AG08395 (cell line): ENCODE results near the gene PARP1.
"Not testable (repeated sequence)": the region's sequence is repeated elsewhere in the genome, so short reads cannot be mapped to it uniquely, and the experiment has no call there.

Experiments used
- DNase-seq: peaks from one replicate; pipeline ENCODE4 v3.0.0; 2012; ENCODE audit warnings: mixed read lengths, low spot score

PARP1 gene

GRCh38 chr1:226350519-226350865 is 57.4 kb downstream of the PARP1 start:
- no peak for DNase-seq

DNA sequence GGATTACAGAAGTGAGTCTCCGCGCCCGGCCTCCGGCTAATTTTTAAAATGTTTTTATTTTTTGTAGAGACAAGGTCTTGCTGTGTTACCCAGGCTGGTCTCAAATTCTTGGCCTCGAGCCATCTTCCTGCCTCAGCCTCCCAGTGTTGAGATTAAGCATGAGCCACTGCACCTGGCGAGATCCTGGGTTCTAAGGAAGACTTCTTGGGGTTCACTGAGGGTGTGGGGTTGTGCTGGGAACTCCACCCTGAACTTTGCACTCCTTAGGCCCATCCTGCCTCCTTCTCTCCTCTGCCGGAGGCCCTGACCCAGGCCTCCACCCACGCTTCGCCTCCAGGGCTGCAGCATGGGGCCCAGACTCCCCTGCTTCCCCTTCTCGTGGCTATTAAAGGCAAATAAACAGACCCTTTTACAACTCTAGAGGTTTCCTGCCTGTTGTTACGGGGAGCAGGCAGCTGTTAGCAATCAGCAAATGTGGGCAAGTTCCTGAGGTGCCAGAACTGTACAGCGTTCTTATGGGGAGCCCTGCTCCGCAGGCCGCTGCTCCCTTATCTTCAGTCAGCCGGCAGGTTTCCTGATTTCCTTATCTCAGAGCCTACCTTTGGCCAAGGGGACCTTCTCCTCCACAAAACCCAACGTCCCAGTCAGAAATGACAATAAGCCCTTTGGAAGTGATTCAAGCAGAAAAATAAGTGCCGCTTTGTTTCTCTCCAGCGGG is 57.9 kb downstream of the PARP1 start:
- DNase-seq, result no peak

- no peak for DNase-seq
These were observed 58.8 kb downstream of the PARP1 start for GRCh38 chr1:226349081-226349480.

DNA sequence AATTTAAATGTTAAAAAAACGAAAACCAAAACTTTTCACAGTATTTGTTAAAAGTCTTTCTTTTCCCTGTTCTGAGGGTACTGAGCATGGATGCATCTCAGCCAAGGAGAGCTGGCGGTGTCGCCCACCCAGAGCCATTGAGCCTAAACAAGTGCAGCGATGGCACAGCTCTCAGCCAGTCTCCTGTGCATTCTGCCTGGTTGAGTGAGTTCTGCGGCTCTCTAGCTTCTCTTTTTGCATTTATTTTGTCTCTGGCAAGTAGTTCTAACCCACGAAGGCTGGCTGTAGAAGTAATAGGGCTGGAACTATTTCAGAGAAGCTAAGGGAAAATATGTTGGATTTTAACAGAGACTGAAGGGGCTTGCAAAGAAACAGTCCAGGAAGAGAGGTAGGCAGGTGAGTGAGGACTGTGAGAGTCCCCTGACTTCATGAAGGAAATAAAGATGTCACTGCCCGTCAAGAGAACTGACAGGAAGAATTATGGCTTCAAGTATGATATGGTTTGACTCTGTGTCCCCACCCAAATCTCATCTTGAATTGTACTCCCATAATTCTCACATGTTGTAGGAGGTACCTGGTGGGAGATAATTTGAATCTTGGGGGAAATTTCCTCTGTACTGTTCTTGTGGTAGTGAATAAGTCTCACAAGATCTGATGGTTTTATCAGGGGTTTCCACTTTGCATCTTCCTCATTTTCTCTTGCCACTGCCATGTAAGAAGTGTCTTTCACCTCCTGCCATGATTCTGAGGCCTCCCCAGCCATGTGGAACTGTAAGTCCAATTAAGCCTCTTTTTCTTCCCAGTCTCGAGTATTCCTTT is 63.2 kb downstream of the PARP1 start:
- no peak for DNase-seq

GRCh38 chr1:226342656-226343055 is 65.2 kb downstream of the PARP1 start:
- DNase-seq, result no peak

- not testable (repeated sequence) for DNase-seq
These were observed 67.8 kb downstream of the PARP1 start for GRCh38 chr1:226340111-226340510.

DNA sequence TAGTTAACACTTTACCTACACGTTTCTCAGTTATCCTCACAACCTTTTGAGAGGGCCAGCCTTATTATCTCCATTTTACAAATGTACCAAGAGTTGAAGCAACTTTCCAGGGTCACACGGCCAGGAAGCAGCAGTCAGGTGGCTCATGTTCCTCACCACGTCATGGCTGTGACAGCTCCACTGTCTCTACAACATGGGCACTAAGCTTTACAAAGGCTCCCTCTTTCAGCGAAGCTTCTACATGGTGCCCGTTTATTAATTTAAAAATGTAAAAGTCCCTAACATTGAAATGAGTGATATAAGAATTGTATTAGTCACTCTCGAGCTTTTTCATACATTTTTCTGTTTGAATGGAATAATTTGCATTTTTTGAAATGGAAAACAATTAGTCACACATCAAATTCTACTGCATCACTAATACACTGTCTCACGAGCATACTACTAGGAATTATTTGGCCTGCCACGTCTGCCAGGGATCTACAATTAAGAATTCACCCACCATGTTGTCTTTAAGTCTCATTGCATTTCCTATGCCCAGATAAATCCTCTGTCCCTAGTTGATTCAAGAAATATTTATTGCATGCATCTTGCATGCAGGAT is 70.5 kb downstream of the PARP1 start:
- no peak for DNase-seq

GRCh38 chr1:226335661-226336060 is 72.2 kb downstream of the PARP1 start:
- DNase-seq, result no peak

DNA sequence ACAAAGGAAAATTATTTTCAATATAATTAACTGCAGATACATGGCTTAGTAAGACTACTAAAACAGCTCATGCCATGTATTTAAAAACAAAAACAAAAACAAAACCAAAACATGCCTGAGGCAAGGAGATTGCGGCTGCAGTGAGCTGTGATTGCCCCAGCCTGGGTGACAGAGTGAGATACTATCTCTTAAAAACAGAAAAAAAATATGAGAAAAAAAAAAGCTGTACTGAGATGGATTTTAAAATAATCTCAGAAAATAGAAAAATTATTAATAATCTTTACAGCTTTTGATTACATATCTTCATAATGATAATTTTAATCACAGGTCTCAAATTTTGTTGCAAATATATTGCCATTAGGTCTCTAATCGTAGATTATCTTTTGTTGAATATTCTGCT is 74.9 kb downstream of the PARP1 start:
- DNase-seq, result no peak

DNA sequence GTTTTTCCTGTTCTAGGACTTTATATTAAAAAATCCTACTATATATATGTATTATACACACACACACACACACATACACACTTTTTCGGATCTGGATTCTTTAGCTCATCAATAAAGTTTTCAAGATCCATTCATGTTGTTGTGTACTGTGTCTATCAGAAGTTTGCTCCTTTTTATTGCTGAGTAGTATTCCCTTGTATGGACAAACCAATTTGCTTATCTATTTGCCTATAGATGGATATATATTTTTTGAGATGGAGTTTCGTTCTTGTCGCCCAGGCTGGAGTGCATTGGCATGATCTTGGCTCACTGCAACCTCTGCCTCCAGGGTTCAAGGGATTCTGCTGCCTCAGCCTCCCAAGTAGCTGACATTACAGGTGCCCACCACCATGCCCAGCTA is 78.7 kb downstream of the PARP1 start:
- no peak for DNase-seq

- DNase-seq, result no peak
These were observed 80.1 kb downstream of the PARP1 start for GRCh38 chr1:226327761-226328162.

DNA sequence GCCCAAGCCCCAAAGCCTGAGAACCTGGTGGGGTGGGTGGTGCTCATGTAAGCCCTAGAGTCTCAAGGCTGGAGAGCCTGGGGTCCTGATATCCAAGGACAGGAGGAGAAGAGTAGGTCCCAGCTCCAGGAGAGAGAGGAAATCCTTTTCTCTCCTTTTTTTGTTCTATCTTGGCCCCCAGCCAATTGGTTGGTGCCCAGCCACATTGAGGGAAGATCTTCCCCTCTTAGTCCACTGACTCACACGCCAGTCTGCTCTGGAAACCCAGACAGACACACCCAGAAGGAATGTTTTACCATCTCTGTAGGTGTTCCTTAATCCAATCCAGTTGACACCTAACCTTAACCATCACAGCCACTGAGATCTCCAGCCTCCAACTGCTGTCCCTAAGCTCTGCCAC is 82.7 kb downstream of the PARP1 start:
- no peak for DNase-seq

DNA sequence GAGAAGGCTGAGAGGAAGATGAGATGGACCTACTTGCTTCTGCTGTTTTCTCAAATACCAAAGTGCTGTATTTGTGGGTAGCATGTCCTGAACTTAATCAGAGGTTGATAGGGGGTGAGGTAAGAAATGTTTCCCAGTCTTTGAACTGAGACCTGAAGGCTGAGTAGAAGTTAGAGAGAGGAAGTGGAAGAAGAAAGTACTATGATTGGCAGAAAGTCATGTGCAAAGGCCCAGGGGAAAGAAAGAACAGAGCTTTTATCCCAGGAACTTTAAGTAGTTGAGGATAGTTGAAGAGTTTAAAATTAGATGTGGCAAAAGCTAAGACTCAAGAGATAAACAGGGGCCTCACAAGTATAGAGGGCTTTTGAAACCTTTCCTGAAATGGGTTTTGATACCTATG is 83.4 kb downstream of the PARP1 start:
- no peak for DNase-seq

DNA sequence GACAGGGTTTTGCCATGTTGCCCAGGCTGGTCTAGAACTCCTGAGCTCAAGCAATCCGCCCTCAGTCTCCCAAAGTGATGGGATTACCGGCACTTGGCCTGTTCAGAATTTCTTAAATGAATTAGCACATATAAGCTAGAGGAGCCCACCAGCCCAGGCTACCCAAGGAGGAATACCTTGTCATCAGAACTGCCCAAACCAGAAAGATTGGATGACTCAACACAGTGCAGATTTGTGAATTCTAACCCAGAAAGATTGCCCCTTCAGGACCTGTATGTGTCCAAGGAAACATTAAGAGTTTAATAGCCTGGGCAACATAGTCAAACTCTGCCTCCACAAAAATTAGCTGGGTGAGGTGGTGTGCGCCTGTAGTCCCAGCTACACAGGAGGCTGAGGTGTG is 84.9 kb downstream of the PARP1 start:
- no peak for DNase-seq

DNA sequence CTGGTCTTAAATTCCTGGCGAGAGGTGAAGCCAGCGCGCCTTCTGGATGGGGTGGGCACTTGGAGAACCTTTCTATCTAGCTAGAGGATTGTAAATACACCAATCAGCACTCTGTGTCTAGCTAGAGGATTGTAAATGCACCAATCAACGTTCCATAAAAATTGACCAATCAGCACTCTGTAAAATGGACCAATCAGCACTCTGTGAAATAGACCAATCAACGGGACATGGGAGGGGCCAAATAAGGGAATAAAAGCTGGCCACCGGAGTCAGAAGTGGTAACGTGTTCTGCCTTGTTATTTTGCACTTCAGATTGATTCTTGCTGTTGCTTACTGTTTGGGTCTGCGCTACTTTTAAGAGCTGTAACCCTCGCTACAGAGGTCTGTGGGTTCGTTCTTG is 87.0 kb downstream of the PARP1 start:
- no peak for DNase-seq

GRCh38 chr1:226318471-226318870 is 89.4 kb downstream of the PARP1 start:
- no peak for DNase-seq

DNA sequence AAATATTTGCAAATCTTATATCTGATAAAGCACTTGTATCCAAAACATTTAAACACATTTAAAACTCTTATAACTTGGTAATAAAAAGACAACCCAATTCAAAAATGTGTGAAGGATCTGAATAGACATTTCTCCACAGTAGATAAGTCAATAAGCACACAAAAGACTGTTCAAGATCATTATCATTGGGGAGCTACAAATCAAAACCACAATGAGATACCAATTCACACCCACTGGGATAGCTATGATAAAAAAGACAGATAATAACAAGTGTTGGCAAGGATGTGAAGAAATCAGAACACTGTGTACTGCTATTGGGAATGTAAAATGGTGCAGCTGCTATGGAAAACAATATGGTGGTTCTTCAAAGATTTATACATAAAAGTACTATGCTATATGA is 93.8 kb downstream of the PARP1 start:
- no peak for DNase-seq

DNA sequence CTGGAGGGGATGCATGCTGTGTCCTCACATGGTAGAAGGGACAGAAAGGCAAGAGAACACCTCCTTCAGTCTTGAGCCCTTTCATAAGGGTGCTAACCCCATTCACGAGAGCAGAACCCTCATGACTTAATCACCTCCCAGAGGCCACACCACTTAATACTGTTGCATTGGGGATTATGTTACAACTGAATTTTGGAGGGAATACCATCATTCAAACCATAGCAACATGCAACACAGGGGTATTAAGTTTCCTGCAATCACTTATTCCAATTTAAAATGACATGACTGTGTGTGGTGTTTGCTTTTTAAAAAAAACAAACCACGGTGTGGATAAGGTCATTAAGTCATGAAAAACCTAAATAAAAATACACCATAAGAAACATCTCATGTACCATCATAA is 95.8 kb downstream of the PARP1 start:
- no peak for DNase-seq

GRCh38 chr1:226311376-226311775 is 96.5 kb downstream of the PARP1 start:
- no peak for DNase-seq
